Measurements from ENCODE around the gene LRRC10B. TPM values are rescaled to one million over a fixed set of nuclear protein-coding genes. Genes with fewer than 3 reads are reported as not detected.

Gene LRRC10B
- total RNA-seq, 2 experiments from 2014 or later, result not detected

DNA sequence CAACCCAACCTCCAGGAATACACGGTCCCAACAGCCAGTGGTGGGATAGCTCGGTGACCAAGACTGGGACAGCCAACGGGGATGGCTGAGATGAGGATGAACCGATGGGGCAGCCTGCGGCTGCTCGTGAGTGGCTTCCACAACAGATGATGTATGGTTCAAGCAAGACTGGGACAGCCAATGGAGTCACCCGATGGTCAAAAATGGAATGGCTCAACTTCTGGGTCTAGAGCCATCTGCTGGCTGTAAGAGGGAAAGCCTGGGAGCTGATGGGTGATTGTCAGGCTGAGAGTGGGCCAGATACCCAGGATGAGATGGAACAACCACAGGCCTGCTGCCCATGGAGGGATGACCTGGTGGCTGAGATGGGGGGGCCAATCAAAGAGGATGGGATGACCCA is 36.8 kb downstream of the LRRC10B start:
- POLR2A ChIA-PET, result no interaction called here
- TF ChIP-seq CTCF (IDR thresholded peaks at IDR 0.05), result no peak

DNA sequence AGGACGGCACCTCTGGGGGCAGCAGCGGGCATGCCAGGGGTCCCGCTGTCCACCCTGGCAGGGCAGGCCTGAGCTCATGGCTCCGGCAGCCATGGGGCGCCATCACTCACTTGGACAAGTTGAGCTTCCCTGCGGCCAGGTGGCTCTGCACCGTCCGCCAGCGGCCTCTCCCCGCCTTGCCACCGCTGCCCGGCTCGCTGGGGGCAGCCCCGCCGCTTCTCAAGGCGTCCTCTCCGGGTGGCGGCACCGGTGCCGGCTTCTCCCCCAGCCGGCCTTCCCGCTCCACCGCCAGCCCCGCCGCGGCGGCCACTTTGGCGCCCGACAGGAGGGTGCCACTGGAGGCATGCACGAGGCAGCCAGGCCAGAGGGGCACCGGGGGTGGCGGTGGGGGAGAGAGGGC is 37.4 kb downstream of the LRRC10B start:
- intact Hi-C loops (cut with DNase I, micrococcal nuclease), result no loop called here
- Histone ChIP-seq H3K36me3 (ENCODE audit: insufficient read depth, low read length) (no peaks in the 10 kb centered on the region), H3K9me3 (ENCODE audit: control insufficient read depth in 1 of 2, insufficient read depth in 1 of 2, low read length in 2 of 2) (peaks cover 0 to 12% of the 10 kb centered on the region in 2 experiments), H3K4me3 (ENCODE audit: low read length) (no peak overlapping the region), H3K4me1 (ENCODE audit: insufficient read depth, low read length) (no peaks in the 10 kb centered on the region), H3K27ac (ENCODE audit: low read depth in 1 of 2, low read length in 2 of 2) (no peak overlapping the region), H3K27me3 (ENCODE audit: control insufficient read depth in 1 of 2, insufficient read depth in 2 of 2, low read length in 2 of 2) (peaks cover 9 to 10% of the 10 kb centered on the region in 2 experiments)
- POLR2A ChIA-PET, result no interaction called here
- CTCF ChIA-PET, result interaction anchor here (1.1 kb wide), 1 partner anchor 21 kb away, joined by 3 read pairs; no protein-coding TSS in a partner anchor
- Mint-ChIP-seq H3K27me3 (peaks cover 27% of the 10 kb centered on the region), H3K27ac (no peak overlapping the region), H3K36me3 (ENCODE audit: low read depth) (no peaks in the 10 kb centered on the region), H3K4me3 (no peak overlapping the region), H3K4me1 (ENCODE audit: low read depth) (no peaks in the 10 kb centered on the region), H3K9me3 (no peaks in the 10 kb centered on the region)
- ATAC-seq (ENCODE audit: poor library complexity), result no peak
- TF ChIP-seq CTCF (IDR thresholded peaks at IDR 0.05), result no peak
- no peak for DNase-seq

More for the DNA sequence above, 36.8 kb downstream of the LRRC10B start:
- no peak for ATAC-seq (ENCODE audit: poor library complexity)
- no peaks in the 10 kb centered on the region for H3K36me3 ChIP-seq (ENCODE audit: insufficient read depth, low read length)
- DNase-seq, result no peak
- Mint-ChIP-seq H3K4me3 (no peak overlapping the region), H3K27ac (no peak overlapping the region), H3K27me3 (peaks cover 27% of the 10 kb centered on the region), H3K36me3 (ENCODE audit: low read depth) (no peaks in the 10 kb centered on the region), H3K4me1 (ENCODE audit: low read depth) (no peaks in the 10 kb centered on the region), H3K9me3 (no peaks in the 10 kb centered on the region)
- H3K27me3 ChIP-seq (ENCODE audit: control insufficient read depth in 1 of 2, insufficient read depth in 2 of 2, low read length in 2 of 2), result peaks cover 5 to 10% of the 10 kb centered on the region in 2 experiments
- intact Hi-C loops (cut with DNase I, micrococcal nuclease), result no loop called here
- no peak overlapping the region for H3K4me3 ChIP-seq (ENCODE audit: low read length)
- H3K4me1 ChIP-seq (ENCODE audit: insufficient read depth, low read length), result no peaks in the 10 kb centered on the region
- H3K9me3 ChIP-seq (ENCODE audit: control insufficient read depth in 1 of 2, insufficient read depth in 1 of 2, low read length in 2 of 2), result peaks cover 0 to 12% of the 10 kb centered on the region in 2 experiments
- no peak overlapping the region for H3K27ac ChIP-seq (ENCODE audit: low read depth in 1 of 2, low read length in 2 of 2)
- CTCF ChIA-PET, result interaction anchor here (1.1 kb wide), 1 partner anchor 22 kb away, joined by 3 read pairs; no protein-coding TSS in a partner anchor

- DNase-seq (no peak), ATAC-seq (ENCODE audit: poor library complexity) (no peak)
- H3K27me3 ChIP-seq (ENCODE audit: control insufficient read depth in 1 of 2, insufficient read depth in 2 of 2, low read length in 2 of 2), result peaks cover 6 to 9% of the 10 kb centered on the region in 2 experiments
- no peak overlapping the region for H3K27ac ChIP-seq (ENCODE audit: low read depth in 1 of 2, low read length in 2 of 2)
- ChIA-PET POLR2A (no interaction called here), CTCF (no interaction called here)
- H3K9me3 ChIP-seq (ENCODE audit: control insufficient read depth in 1 of 2, insufficient read depth in 1 of 2, low read length in 2 of 2), result peaks cover 0 to 12% of the 10 kb centered on the region in 2 experiments
- H3K4me1 Mint-ChIP-seq (ENCODE audit: low read depth), result no peaks in the 10 kb centered on the region
- no peak overlapping the region for H3K27ac Mint-ChIP-seq
- intact Hi-C loops (cut with DNase I, micrococcal nuclease), result no loop called here
- no peak overlapping the region for H3K4me3 Mint-ChIP-seq
- no peaks in the 10 kb centered on the region for H3K36me3 Mint-ChIP-seq (ENCODE audit: low read depth)
- no peak for TF ChIP-seq CTCF (IDR thresholded peaks at IDR 0.05)
- H3K4me1 ChIP-seq (ENCODE audit: insufficient read depth, low read length), result no peaks in the 10 kb centered on the region
- H3K27me3 Mint-ChIP-seq, result peaks cover 21% of the 10 kb centered on the region
- H3K36me3 ChIP-seq (ENCODE audit: insufficient read depth, low read length), result no peaks in the 10 kb centered on the region
- H3K4me3 ChIP-seq (ENCODE audit: low read length), result no peak overlapping the region
- H3K9me3 Mint-ChIP-seq, result no peaks in the 10 kb centered on the region
Measured at GRCh38 chr11:61546663-61547062, 38.1 kb downstream of the LRRC10B start.

Measured in CD4-positive, alpha-beta T cell (primary cell).